Activated effector memory CD4-positive, alpha-beta T cell treated with Interleukin-2 at 50 U/mL for 16 hours (primary cell): Measurements from ENCODE around the gene PRPF40B.

Experiments used
- DNase-seq: peaks from one replicate; pipeline ENCODE4 v3.0.0-alpha.2; 2020

The PRPF40B gene

GRCh38 chr12:49689785-49690184, 66.4 kb downstream of the PRPF40B start:
- no peak for DNase-seq

GRCh38 chr12:49692851-49693250, 69.5 kb downstream of the PRPF40B start:
- no peak for DNase-seq

- no peak for DNase-seq
These were observed 70.6 kb downstream of the PRPF40B start for GRCh38 chr12:49693931-49694444.
